C1 segment of cervical spinal cord (tissue), 14 donors: ENCODE results near the gene MTMR1.

ENCODE experiments used
- DNase-seq, 14 donors: peaks; one replicate each; lab custom pipeline; 2025; lab: John Stamatoyannopoulos, UW

The MTMR1 gene

DNA sequence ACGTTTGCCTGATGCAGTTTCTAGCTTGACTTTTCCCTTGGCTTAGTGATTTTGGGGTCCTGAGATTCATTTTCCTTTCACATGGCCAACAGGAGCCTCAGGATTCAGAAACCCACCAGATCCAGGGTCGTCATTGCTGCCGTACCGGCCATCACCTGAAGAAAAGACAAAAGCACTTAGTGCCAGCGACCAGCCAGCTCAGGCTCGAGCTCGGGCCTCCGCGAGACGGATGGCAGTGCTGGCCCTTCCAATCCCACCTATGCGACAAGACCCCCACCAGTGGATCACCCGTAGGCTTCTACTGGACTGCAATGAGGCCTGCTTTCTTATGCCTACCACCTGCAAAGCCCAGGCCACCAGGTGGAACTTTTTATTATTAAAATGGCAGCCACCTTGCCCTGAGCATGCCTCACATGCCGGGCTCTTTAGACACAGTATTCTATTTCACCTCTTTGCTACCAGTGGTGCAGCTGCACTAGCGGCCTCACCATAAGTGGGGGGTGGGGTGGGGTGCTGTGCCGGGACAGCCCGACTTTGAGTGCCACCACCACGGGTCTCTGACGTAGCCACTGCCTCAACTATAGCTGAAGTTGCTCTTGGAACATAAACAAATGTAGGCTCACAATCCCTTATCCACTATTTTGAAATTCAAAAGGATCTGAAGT lies 84.3 kb downstream of the MTMR1 start:
- DNase-seq = no peak

DNA sequence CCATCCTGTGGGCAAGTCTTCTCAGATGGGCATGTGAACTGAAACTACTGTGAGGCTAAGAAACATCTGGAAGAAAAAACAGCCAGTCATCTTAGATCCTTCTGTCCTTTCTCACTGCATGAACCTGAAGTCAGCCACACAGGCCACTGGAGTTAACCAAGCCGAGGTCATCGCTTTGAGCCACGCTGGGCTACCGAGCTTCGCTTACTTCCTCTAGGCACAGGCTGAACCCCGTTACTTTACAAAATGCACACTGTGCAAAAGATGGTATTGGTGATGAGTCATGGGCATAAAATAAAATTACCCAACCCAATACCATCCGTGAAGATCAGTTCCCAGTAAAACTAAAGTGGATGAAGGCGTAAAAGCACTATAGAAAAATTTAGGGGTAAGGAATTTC lies 86.2 kb downstream of the MTMR1 start:
- no peak for DNase-seq

DNA sequence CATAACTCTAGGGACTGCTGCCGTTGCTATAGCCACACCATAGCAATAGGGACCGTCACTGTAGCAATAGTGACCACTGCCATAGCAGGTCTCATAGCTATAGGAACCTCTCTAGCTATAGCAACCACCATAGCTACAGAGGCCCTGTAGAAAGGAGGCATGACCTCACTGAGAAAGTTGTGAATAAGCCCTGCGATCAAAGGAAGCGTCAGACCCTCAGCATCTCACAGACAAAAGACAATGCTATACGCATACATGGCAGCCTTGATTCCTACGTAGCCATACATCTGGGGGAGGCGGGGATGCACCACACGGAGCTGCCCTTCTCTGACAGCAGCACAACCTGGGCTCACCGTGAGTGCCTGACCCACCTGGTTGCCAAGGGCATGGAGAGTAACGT lies 88.5 kb downstream of the MTMR1 start:
- DNase-seq = no peak

DNA sequence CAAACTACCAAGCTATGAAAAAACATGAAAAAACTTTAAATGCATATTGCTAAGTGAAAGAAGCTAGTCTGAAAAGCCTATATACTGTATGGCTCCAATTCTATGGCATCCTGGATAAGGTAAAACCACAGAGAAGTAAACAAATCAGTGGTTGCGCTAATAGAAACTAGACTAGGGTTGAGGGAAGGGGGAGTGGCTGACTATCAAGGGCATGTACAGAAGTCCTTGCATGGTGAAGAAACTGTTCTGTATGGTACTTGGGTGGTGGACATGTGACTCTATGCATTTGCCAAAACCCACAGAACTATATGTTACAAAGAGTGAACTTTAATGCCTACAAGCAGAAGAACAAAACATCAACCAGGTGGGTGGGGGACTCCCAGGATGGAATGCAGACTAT lies 96.8 kb downstream of the MTMR1 start:
- DNase-seq = no peak

DNA sequence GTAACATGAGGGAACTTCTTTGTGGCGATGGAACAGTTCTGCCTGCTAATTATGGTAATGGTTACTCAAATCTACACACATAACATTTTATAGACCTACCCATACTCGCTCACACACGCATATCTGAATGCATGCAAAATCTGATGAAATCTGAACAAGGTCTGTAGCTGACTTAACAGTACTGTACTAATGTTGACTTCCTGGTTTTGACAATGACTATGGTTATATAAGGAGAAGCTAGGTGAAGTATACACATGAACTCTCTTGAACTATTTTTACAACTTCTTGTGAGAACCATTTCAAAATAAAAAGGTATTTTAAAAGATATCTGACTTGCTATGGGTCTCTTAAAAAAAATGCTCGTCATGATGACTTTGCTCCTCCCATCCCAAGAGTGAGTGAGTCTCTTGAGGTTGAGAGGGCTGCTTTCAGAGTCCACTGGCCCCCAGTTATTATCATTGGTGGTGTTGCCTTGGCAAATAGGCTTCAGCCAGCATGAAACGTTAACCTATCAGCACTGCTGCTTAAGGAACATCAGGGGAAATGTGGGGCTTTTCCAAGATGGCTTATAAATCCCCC lies 99.8 kb downstream of the MTMR1 start:
- no peak for DNase-seq

DNA sequence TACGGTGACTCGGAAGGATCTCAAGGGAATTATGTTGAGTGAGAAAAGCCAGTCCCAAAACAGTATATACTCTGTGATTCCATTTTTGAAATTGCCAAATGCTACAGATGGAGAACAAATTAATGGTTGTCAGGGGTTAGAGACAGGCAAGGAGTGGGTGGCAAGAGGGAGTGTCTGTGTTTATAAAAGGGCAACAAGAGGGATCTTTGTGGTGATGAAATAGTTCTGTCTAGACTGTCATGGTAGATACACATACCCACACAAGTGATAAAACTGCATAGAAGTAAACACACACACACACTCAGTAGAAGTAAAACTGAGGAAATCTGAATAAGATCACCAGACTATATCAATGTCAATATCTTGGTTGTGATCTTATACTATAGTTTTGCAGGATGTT lies 112.5 kb downstream of the MTMR1 start:
- DNase-seq = no peak

DNA sequence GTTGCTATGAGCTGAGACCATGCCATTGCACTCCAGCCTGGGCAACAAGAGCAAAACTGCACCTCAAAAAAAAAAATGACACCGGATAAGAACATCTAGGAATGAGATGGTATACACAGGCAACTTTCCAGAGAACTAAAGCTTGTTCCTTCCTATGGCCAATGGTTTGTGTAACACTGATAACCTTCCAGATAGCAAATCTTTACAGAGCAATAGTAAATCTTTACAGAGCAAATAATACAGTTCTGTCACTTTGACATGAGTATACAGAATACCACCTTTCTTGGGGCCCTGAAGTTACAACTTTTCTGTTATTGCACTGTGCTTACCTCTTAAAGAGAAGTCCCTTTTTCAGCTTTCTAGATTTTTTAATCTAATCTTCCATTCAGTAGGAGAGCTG lies 113.6 kb downstream of the MTMR1 start:
- DNase-seq = no peak

DNA sequence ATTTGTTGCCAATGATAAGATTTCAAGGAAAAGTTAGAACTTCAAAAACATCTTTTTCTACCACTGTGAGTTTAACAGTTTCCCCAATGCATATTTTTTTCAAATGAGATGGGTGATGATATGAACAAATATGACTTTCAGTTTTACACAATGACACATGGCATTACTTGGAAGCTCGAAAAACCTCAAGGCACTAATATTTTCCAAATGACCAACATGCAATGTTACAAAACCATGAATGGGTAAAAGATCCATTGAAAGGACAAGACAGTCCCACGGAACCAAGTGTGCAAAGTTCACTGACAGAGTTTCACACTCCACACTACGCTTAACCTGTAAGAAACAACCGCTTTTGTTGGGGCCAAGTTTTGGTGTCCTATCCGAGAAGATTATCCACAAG lies 120.7 kb downstream of the MTMR1 start:
- no peak for DNase-seq
